HG02588 (cell line): ENCODE data around the gene GPR142.

Experiments
- ATAC-seq: cut with Tn5 transposase; IDR thresholded peaks from one replicate; pipeline ENCODE4 v1.9.1; 2021; ENCODE audit warnings: mild to moderate bottlenecking, moderate library complexity; ENCODE audit not compliant: unreplicated experiment

Gene GPR142

DNA sequence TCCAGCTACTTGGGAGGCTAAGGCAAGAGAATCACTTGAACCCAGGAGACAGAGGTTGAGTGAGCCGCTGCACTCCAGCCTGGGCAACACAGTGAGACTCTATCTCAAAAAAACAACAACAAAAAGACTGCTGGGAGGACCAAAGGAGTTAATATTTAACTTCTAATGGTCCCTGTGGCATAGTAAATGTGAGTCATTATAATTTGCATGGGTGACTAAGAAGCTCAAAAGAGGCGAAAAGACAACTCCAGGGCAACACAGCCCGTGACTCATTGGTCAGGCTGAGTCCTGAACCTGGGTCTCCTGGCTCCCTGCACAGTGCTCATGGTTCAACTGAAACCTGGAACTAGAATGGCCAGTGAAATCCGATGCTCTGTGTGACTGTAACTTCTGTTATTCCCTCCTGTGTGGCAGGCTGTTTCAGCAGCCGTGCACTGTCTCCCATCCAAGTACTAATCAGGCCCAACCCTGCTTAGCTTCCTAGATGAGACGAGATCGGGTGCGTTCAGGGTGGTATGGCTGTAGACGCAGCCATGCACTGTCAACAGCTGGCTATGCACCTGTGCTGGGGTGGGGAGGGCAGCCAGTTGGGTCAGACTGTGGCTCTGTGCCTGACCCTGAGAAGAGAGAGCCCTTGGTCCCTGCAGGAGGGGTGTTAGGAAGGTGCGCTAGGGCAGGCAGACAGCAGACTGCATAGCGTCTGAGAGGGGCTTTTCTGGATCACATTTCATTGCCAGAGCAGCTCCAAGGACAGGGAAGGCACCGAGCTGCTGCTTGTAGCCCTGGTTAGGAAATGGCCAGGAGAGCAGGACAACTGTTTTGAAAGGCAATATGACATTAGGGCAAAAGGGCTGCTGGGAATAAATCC is 50.1 kb downstream of the GPR142 start:
- ATAC-seq = no peak

DNA sequence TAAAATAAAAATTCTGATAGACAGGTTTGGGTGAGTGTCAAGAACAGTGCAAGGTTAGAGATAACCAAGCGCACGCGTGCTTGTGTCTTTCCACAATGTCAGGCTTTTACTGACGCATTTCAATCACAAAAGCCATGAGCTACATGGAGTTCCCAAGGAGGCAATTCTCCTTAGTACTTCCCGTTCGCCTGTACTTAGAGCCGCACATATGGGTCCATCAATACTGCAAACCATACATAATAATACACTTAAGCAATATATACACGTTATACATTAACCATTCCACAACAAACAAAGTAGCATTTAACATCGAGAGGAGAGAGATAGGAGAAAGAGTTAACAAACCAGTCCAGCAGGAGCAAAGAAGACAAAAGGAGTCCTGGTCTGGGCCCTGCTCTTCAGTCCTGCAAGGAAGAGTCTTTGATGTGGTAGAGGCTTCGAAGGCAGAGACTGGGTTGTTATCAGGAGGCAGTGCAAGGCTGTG is 52.7 kb downstream of the GPR142 start:
- no peak for ATAC-seq
